ENCODE data around the gene UBE2D4. TPM values are rescaled to one million over a fixed set of nuclear protein-coding genes. Genes with fewer than 3 reads are reported as not detected.
"Not testable (repeated sequence)": the region's sequence is repeated elsewhere in the genome, so short reads cannot be mapped to it uniquely, and the experiment has no call there.

The UBE2D4 gene
- polyA plus RNA-seq, 1 donor, result 18.6 TPM

DNA sequence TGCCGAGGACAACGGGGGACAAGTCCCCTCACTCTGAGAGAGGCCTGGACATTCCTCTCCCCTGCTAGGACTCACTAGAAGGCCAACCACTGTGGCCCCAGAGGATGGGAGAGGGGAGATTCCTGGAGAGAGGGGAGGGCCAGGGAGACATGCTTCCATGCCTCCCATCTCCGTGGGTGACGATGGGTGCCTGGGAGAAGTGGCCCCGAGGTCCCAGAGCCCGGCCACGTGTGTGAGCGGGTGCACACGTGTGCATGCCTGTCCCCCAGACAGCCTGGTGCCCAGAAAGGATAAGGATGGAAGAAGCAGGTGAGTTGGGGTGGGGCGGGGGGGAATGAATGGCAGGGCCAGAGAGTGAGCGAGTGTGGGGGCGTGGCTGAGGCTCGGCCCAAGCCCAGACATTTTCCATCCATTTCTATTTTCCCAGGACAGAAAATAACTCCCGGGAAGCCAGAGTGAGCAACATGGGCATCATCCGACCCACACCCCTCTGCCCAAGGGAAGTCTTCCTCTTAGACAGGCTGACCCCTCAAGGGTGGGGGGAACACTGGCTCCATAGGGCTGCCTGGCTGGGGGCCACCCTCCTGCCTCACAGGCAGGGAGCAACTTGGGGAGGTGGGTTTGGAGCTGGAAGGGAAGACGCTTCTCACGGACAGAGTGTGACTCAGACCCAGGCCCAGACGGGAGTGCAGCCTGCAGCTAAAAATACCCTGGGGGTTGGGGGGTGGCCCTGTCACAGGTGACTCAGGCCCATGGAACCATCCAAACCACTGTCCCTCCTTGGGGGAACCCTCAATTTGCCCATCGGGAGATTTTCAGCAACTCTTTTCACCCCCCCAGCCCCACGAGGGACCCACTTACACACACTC lies 42.2 kb downstream of the UBE2D4 start:
- not testable (repeated sequence) for DNase-seq

DNA sequence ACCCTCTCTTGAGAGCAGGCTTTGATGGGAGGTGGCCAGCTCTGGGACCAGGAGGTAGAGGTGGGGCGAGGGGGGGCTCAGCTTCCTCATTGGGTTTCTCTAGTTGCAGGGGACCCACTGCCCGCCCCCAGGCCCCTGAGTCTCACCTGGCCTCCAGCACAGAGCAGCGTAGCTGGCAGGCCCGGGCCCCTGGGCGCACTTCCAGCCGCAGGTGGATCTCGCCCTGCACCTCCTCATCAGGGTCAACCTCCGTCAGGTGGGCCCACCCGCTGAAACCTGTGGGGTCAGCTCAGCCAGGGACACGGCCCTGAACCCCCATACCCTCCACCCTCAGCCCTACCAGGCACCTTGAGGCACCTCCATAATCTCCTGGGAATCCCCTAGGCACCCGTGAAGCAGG lies 43.4 kb downstream of the UBE2D4 start:
- not testable (repeated sequence) for DNase-seq

DNA sequence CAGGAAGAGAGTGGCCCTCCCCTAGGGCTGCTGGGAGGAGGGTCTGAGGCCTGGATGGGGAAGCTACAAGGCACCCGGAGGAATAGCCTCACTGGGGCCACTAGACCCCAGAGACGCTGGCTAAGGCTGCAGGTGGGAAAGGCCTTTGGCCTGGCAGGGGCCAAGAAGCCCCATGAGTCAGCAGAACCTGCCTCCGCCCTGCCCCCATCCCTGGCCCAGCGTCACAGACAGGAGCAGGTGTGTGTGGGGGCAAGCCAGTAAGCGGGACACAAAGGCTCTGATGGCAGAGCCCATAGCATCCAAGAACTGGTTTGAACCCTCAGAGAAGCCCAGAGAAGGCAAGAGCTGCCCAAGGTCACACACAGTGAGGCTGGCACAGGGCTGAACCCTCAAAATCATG lies 44.5 kb downstream of the UBE2D4 start:
- not testable (repeated sequence) for DNase-seq

DNA sequence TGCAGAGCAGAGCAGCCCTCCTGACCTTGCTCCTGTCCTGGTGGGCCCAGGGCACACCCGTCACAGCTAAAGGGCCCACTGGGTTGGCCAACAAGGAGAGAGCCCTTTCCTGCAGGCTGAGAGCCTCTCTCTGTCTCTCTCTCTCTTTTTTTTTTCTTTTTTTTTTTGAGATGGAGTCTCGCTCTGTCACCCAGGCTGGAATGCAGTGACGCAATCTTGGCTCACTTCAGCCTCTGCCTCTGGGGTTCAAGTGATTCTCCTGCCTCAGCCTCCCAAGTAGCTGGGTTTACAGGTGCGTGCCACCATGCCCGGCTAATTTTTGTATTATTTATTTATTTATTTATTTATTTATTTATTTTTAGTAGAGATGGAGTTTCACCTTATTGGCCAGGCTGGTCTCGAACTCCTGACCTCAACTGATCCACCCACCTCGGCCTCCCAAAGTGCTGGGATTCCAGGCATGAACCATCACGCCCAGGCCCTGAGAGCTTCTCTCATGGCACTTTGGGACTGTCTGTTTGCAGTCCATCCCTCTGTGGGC lies 47.9 kb downstream of the UBE2D4 start:
- DNase-seq, result not testable (repeated sequence)

DNA sequence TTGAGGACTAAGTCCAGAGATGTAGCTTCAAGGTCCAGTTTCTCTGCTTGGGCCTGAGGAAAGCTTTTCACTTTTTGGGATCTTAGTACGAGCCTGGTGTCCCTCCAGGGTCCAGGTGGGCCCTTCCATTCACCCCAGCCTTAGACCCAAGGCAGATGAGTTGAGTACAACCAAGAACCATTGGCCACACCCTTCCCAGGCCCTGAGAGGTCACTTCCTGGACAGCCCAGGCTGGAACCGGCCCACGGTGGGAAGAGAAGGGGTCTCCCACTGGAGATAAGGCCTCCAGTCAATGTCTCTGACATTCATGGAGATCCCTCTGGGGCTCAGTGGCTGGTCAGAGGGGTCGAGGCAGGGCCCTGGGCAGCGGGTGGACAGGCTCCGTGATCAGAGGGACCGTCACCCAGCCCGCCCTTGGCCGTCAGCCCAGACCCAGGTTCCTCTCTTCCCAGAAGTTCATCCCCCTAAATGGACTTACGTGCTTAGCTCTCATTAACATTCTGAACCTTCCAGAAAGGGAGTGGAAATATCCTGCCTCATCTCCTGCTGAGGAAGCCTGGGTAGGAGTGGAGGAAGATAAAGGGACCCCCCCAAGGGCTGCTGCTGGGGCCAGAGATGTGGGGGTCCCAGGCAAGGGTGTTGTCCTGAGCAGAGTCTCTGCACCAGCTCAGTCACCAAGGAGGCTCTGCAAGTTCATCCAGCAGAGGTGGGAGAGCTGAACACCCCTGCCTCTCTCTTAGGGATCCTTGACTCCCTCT lies 48.7 kb downstream of the UBE2D4 start:
- not testable (repeated sequence) for DNase-seq

DNA sequence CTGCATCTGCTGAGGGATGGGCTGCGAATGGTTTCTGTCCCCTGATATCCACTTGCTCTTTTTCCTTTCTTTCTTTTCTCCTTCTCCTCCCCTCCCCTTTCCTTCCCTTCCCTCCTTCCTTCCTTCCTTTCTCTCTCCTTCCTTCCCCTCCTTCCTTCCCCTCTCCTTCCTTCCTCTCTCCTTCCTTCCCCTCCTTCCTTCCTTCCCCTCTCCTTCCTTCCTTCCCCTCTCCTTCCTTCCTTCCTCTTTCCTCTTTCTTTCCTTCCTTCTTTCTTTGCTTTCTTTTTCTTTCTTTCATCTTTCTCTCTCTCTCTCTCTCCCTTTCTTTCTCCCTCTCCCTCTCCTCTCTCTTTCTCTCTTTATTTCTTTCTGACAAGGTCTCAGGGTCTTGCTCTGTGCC lies 51.3 kb downstream of the UBE2D4 start:
- DNase-seq, result no peak

DNA sequence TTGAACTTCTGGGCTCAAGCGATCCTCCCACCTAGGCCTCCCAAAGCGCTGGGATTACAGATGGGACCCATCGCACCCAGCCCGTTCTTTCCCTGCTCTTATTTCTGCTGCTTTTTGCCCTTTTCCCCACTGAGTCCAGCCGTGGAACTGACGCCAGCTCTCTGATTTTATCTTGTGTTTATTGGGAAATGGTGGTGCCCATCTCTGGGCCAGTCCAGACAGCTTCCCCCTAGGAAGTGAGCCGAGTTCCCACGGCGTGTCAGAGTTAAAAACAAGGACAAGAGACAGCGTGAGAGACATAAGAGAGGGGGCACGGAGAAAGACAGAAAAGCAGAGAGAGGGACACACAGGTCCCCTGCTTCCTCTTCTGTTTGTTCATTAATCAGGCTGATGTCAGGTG lies 51.9 kb downstream of the UBE2D4 start:
- DNase-seq, result not testable (repeated sequence)

DNA sequence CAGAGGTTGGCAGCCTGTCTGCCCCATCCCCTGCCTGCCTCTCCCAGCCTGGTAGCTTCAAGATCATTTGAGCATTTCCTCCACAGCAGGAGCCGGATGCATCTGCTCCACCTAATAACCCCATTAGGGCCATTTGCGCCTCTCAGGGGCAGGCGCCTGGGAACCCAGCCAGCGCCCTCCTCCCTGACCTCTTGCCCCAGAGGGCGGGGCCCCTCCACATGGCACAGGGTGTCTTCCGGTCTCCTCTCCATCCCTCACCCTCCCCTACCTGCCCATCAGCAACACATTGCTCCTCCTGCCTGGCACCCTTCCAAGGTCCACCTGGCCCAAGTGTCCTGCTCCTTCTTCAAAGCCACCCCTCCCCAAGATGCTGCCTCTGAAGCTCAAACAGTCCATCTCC lies 56.6 kb downstream of the UBE2D4 start:
- DNase-seq, result not testable (repeated sequence)

DNA sequence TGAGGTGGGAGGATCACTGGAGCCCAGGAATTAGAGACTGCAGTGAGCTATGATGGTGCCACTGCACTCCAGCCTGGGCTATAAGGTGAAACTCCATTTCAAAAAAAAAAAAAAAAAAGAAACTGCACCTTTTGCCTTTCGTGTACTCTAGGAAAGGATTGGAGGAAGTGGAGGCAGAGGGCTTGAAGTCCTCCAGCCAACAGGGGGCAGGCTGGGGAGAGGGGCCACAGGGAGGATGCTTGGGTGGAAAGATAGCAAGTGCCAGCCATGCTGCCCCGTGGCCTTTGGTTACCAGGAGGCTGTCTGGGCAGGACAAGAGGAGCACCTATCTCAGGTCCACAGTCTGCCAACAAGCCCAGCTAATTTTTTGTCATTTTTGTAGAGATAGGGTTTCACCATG lies 57.5 kb downstream of the UBE2D4 start:
- DNase-seq, result not testable (repeated sequence)

DNA sequence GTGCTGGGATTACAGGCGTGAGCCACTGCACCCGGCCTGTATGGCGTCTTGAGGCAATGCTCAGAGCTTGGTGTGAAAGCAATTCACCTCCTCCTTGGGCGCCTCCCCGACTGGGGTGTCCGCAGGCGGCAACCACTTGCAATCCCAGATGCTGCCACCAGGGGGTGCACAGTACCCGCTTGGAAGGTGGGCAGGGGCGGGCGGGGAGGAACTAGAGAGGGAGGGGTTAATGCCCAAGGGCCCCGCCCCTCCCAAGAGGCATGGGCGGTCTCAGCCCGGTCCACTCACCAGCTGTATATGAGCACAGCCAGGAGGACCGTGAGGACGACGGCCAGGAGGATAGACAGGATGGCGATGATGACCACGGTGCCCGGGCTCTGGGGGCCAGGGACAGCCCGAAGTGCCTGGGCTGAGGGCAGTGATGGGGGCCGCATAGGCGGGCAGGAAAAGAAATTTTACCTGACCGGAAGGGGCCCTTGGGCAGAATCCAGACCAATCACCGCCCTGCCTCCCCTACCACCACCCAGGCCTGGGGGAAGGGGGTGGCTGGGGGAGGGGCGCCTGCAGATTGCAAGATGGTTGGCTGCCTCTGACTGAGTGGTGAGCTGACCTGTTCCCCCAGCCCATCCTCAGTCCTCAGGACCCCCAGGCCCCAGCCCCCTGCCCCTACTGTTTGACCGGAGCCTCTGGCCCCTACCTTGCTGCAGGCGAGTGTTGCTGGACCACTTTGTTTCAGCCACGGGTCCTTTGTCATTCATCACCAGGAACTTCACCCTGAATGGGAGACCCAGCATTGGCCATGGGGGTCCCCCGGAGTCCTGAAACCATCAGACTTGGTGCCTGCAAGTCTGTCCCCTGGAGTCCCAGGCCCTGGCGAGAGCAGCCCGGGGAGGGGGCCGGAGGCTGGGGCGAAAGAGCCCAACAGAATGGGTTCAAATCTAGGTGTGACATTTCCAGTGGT lies 59.9 kb downstream of the UBE2D4 start:
- not testable (repeated sequence) for DNase-seq

DNA sequence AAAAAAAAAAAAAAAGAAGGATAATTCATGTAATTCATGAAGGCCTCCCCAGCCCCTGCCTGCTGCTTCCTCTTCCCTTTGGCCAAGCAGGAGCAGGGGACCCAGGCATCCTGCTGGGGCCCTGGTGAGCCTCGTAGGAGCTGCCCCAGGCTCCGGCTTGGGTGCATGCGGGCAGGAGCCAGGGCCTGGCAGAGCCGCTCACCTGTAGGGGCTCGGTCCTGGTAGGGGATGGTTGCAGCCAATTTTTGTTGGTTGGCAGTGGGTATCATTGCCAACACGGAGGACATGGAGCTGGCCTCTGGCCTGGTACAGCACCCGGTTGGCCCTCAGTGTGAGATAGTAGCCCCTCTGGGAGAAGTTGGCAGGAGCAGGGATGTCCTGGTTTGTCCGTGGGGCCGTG lies 61.2 kb downstream of the UBE2D4 start:
- DNase-seq, result not testable (repeated sequence)

DNA sequence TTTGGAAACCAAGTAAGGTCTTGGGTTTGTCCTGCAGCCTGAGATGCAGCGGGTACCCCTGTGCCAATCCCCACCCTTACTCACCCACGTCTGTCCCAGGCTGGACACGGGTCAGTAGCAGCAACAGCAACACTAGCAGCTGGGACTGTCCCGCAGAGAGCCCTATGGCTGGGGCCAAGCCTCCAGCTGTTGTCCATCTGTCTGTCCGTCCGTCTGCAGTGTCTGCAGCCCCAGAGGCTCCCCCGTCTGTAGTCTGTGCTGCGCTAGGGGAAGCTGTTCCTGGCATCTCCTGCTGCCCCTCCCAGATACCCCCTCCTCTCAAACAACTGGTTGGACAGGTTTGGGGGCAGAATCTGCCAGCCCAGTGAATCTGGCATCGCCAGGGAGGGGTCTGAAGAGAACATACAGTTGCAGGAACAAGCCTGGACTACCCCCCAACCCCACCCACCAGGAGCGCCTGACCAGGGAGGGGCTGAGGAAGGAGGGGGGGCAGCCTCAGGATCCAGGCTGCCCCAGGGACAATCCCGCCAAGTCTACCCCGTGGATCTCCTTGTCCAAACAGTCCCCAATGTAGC lies 63.9 kb downstream of the UBE2D4 start:
- DNase-seq, result not testable (repeated sequence)

DNA sequence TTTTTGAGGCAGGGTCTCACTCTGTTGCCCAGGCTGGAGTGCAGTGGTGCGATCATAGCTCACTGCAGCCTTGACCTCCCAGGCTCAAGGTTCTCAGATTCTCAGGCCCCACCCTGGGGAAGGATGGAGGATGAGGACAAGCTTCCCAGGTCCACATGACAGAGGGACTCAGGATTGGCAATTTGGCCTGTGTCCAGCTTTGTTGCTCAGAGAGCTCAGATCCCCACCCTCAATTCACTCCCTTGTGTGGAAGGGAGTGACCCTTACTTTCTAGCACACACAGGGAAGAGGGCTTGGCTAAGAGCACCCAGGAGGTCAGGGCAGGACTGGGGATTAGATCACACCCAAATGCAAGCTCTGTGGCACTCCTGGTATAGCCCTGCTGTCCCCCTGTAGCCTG lies 64.6 kb downstream of the UBE2D4 start:
- not testable (repeated sequence) for DNase-seq

DNA sequence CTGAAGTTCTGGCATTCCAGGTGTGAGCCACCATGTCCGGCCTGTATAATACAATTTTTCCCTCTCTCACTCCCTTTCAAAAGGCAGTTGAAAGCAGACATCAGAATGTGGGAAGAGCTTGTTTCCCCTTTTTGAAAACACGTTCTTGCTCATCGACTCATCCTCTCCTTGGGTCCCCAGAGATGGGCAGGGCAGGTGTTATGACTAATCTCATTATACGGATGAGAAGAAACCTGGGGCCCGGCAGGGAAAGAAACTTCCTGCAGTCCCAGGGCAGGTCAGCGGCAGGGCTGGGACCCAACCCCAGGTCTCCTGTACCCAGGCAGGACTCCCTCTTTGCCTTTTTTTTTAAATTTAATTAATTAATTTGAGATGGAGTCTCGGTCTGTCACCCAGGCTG lies 66.7 kb downstream of the UBE2D4 start:
- not testable (repeated sequence) for DNase-seq

DNA sequence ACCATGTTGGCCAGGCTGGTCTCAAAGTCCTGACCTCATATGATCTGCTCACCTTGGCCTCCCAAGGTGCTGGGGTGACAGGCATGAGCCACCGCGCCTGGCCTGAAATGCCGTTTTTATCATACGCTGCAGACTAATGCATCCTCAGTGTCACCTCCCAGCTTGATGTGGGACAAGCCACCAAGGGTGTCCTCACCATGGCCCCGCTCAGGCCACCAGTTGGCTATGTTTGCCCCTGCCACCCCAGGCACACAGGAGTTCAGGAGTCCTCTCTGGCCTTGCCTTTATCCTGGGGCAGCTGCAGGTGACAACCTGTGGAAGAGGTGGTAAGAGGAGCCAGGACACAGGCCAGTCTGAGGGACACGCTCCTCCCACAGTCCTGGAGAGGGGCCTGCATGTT lies 68.4 kb downstream of the UBE2D4 start:
- not testable (repeated sequence) for DNase-seq

DNA sequence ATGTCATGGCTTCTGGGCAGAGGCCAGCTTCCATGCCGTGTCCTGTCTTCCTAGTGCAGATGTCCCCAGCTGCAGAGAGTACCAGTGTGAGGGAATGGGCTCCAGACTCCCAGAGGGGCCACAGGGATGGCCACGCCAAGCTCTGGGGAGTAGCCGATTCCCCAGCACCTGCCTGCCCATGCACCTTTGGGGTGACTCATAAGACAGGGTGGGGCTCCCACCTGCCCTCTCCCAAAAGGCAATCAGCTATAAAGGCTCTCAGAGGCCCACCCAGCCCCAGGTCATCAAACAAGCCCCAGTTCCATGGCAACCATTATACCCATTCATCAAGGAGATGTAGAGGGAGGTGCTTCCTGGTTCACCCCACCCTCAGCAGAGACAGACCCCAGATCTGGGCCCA lies 71.3 kb downstream of the UBE2D4 start, which contains the start of gene SPDYE1:
TSS of gene SPDYE1 (plus strand) at position 366 of the 400 bp plus-strand sequence. CDS start 2,053 bp downstream, outside the sequence.
- not testable (repeated sequence) for DNase-seq

Other genes with a start within 250 kb of the UBE2D4 start
- 34.7 TPM for gene COA1, start 196.9 kb upstream of the UBE2D4 start, polyA plus RNA-seq (ENCODE audit: insufficient read length)
- 29.3 TPM for gene BLVRA, start 167.8 kb upstream of the UBE2D4 start, polyA plus RNA-seq (ENCODE audit: insufficient read length)
- gene MRPS24, start 56.9 kb upstream of the UBE2D4 start, polyA plus RNA-seq (ENCODE audit: insufficient read length), result 83.1 TPM
- 20.2 TPM for gene URGCP, start 19.8 kb upstream of the UBE2D4 start, polyA plus RNA-seq (ENCODE audit: insufficient read length)
- 2.3 TPM for gene SPDYE1, start 71.5 kb downstream of the UBE2D4 start, polyA plus RNA-seq (ENCODE audit: insufficient read length)
- gene DBNL, start 118.3 kb downstream of the UBE2D4 start, polyA plus RNA-seq (ENCODE audit: insufficient read length), result 43.5 TPM
- 319 TPM for gene PGAM2, start 139.1 kb downstream of the UBE2D4 start, polyA plus RNA-seq (ENCODE audit: insufficient read length)
- gene POLM, start 156.1 kb downstream of the UBE2D4 start, polyA plus RNA-seq (ENCODE audit: insufficient read length), result 23.8 TPM
- 72.1 TPM for gene AEBP1, start 177.9 kb downstream of the UBE2D4 start, polyA plus RNA-seq (ENCODE audit: insufficient read length)
- 85.2 TPM for gene POLD2, start 197.1 kb downstream of the UBE2D4 start, polyA plus RNA-seq (ENCODE audit: insufficient read length)
- 5.1 TPM for gene MYL7, start 214.9 kb downstream of the UBE2D4 start, polyA plus RNA-seq (ENCODE audit: insufficient read length)